Measurements from ENCODE around the gene NHSL2.
"Not testable (repeated sequence)": the region's sequence is repeated elsewhere in the genome, so short reads cannot be mapped to it uniquely, and the experiment has no call there.

Gene NHSL2

DNA sequence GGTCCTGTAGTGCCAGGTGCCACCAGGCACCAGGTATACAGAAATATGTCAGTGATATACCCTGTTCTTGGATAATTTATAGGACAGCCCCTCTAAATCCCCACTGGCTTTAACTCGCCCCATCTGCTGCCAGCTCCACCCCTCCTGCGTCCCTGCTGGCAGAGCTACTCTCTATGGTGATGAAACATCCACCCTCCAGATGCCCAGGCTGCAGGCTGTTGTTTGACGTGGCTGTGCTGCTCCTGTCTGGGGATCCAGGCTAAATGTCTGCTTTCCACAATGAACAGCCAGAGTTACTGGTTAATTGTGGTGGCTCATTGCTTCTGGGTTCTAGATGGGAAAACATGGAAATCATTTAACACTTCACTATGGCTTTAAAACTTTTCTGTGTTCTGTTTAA is 12.9 kb downstream of the NHSL2 start:
- no peak for DNase-seq (ENCODE audit: low read depth)

DNA sequence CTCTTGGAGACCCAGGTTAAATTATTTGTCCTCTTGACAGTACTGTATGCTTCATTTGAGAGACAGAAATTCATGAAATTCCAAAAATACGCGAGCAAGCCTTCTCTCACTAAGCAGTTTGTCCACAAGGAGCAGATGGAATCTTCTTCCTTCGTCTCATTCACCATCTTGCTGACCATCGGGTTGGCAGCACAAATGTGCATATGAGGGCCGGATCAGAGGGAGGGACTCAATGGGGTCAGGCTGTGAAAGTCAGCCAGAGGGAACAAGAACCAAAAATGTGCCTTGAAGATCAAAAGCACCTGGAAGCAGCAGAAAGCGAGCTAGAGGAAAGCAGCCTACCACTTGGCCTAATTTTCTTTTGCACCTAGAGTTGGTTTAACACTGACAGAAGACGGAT is 16.4 kb downstream of the NHSL2 start:
- DNase-seq (ENCODE audit: low read depth), result no peak

DNA sequence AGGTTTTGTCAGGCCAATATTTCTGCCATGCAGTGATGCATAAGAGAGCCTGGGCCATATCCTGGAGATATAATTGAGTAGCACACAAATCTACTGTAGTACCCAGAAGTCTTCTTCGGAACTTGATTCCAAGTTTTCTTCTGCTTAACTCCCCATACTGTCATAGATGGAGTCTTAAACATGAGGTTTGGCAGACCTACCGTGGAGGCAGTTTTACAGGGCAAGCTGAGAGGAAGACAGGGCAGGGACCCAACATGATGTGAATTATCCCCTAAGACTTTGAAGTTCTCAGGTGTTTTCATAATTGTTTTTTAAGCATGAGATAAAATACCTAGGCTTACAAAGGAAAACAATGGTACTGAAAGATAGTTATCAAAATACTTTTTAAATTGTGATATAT is 18.2 kb downstream of the NHSL2 start:
- DNase-seq (ENCODE audit: low read depth), result no peak

DNA sequence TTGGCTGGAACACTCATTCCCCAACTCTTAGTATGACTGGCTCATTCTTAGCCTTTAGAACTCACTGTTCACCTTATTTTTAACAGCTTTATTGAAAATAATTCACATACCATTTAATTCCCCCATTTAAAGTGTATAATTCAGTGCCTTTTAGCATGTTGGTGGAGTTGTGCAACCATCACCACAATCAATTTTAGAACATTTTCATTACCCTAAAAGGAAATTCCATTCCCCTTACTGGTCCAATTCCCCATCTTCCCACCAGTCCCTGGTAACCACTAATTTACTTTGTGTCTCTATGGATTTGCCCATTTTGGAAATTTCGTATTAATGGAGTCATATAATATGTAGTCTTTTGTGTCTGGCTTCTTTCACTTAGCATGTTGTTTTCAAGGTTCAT is 19.7 kb downstream of the NHSL2 start:
- no peak for DNase-seq (ENCODE audit: low read depth)

DNA sequence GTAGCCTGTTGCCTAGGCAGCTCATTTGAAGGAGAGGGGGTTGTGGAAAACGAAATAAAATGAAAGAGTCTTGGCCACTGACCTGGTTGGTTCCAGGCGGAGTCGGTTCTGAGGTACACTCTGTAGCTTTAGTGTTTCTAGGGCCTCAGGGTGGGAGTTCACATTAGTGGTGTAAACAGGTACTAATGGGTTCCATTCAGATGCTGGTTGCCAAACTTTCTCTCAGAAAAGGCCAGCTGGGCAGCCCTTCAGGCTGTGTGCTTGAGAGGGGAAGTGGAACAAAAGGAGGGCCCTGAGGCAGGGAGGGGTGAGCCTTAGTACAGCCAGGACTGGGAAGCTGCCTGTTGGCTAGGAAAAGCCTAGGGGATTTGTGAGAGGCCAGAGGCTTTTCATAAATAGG is 24.8 kb downstream of the NHSL2 start:
- DNase-seq (ENCODE audit: low read depth), result no peak

DNA sequence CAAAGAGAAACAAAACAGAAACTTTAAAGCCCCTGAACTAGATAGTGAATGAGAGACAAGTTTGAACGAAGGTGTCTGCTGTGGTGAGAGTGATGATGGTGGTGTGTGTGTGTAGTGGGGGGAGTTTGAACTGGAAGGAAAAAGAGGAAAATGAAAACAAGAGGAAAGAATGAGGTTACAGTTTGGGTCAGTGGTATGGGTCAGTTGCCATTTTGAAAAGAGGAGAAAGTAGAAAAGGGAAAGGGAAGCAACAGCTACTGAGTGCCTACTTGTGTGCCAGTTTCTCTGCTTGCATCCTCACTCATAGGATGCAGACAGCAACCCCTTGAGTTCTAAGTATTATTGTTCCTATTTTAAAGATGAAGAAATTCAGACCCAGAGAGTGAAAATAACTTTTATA is 26.0 kb downstream of the NHSL2 start:
- DNase-seq (ENCODE audit: low read depth), result no peak

DNA sequence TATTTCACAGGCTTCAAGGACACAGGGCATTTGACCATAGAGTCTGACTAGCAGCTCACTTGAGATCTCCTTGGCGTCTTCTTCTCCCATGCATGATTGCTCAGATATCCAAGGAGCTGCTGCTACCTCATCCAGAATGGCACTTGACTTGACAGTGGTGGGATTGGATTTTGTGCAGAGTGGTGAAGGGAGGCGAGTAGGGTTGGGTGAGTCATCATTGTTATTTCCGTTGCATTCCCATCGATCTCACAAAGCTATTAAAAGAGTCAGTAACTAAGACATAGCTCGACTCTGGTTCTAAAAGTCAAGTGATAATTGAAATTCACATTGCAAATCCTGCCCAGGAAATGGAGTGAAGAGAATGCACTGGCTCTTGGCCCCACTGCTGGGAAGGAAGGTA is 27.7 kb downstream of the NHSL2 start:
- no peak for DNase-seq (ENCODE audit: low read depth)

DNA sequence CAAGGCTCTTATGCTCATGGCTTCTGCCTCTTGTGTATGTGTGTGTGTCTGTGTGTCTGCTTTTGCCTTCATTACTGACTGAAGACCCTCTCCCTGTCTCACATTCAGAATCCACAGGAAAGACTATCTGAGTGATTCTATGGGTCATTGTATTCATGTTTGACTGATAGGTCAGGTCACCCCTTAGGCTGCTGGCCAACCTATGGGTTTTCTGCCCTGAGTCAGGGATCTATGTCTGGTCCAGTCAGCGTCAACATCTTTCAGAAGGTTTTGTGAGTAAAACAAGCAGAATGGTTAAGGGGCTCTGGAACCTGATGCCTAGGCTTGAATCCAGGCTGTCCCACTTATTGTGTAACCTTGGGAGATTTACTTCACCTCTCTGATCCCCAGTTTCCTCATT is 30.5 kb downstream of the NHSL2 start:
- DNase-seq (ENCODE audit: low read depth), result no peak

DNA sequence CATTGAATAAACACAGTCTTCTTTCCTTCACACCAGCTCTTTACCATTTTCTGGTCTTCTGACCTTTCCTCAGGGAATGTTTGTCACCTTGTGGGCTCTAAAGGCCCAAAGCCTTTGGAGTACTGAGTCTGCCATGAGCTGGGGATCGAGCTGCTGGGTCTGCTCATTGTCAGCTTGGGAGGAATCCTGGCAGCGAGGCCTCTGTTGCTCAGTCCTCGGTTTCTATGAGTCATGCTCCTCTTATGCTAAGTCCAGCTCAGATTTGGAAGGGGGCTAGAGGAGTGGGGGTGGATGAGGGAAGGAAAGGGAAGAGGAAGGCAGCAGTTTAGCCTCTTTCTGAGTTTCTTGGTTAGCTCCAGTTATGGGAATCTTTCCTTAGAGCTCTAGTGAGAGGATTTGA is 31.1 kb downstream of the NHSL2 start:
- peak; percentile 76 for DNase-seq (ENCODE audit: low read depth)

DNA sequence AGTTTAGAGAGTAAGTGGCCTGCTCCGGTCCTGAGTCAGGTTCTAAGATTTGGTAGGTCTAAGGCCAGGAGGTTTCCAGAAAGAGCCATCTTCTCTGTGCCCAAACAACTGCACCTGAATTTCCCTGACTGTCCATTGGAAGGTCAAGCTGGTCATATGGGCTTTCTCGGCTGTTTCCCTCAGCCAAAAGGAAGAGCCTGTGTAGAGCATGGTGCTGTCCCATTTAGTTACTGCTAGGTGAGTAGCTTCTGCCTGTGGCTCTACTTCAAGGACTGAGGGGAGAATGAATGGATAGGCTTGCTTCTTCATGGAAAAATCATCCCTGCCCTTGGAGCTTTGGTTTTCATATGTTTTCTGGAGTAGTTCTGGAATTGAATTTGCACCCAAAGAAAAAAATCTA is 33.7 kb downstream of the NHSL2 start:
- DNase-seq (ENCODE audit: low read depth), result no peak

DNA sequence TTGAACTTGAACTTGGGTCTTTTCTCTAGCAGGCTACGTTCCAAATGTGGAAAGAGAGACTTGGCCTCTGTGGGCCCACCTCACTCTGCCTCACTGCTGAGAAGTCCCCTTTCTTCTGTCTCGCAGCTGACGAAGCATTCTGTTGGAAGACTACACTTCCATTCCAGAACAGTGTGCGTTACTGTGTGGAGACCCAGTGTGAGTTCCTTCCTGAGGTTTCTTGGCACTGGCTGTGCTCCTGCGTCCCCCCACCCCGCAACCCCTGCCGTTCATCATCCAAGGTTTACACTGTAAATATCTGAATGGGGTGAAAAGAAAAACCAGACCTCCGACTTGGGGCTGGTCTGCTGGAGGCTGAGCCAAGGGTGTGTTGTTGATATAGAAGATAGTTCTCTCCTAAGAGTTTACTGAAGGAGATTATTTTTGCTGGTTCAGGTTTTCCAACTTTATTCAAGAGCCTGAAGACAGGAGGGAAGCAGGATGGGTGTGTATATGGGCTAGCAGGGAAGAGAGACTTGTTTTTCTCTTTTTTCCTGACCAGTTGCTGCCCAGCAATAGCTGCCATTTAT is 34.7 kb downstream of the NHSL2 start:
- DNase-seq (ENCODE audit: low read depth), result no peak

DNA sequence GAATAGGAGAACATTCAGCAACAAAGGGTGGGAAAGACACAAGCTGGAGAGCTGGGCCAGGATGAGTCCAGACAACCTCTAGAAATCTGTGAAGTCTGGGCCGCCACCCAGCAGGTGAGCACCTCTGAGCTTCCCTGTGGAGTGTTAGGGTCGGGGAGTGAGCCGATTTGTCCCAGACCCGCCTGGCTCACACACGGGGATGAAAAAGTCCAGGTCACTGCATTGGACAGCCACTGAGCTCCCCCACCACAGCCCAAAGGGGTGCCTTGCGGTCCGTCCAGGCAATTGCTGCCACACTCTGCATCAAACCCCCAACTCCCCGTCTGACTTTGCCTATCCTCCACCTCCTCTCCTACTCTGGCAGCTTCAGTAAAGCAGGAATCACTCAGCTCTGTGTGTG is 38.7 kb downstream of the NHSL2 start:
- no peak for DNase-seq (ENCODE audit: low read depth)

DNA sequence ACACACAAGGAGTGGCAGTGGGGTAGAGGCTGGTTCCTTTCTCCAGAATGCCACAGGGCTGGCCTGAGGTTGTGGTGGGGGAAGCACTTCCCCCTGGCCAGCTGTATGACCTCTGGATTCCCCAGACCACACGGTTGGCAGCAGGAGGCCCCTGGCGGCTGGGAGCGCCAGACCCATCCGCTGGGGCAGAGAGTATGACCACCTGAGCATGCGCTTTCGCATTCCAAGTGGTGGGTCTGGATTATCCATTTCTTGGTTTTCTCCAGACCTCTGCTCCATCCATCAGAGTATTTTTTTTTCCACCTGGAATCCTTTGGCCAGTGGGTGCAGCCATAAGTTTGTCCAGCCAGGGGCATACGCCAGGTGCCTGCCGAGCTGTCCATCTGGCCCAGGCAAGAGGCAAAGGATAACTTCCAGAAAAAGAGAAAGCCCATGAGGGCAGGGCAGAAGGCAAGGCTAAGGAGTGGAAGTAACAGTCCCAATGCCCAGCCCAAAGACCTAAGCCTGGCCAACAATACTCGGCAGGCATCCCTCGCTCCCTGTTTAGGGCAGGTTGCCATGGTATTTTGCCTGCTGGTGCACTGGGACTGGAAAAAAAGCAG is 39.3 kb downstream of the NHSL2 start:
- DNase-seq (ENCODE audit: low read depth), result no peak

DNA sequence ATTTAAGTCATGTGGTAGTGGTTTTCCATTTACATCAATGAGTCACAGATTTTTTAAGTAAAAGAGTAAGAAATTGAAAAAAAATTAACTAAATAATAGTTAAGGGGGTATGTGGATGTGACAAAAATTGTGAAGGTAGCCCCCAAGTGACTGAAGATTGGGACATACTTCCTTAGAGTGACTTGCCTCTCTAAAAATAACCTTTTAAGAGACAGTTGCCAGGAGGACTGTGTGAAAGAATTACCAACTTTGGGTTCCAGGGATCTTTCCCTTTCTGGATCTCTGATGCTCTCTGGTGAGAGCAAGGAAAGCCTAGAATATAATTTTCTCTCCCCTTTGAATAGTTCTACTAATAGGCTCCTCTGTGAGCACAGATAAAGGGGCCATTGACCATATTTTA is 42.7 kb downstream of the NHSL2 start:
- DNase-seq (ENCODE audit: low read depth), result no peak

DNA sequence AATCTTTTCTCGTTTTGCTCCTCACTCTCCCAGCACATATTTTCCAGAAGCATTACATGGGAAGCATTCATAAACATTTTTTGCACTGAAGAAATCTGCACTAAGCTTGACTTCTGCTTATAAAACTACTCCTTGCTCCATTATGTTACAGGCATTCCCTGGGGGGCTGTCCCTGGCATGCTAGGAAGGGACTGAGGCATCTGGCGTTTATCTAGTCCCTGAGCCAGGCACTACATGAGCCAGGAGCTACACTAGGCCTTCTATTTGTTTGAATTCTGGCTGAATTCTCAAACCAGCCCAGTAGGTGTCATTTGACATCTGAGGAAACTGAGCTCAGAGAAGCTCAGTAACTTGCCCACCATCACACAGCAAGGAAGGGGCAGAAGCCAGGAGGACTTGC is 43.3 kb downstream of the NHSL2 start:
- no peak for DNase-seq (ENCODE audit: low read depth)

DNA sequence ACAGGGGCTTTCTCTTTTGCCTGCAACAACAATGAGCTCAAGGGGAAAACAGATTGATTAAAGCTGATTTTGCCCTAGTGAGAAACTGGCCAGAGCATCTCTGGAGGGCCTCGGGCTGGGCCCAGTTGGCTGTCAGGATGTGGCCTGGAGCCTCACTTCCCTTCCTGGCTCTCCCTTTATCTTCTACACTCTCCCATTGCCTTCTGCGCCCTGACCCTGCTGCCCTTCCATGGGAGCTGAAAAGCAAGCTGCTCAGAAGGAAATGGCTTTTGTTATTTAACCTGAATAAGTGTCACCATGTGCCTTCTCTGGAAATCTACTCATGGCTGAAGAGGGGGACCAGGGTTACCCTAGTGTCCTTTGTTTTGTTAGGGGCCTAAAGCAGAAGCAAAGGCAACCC is 43.8 kb downstream of the NHSL2 start:
- DNase-seq (ENCODE audit: low read depth), result no peak

DNA sequence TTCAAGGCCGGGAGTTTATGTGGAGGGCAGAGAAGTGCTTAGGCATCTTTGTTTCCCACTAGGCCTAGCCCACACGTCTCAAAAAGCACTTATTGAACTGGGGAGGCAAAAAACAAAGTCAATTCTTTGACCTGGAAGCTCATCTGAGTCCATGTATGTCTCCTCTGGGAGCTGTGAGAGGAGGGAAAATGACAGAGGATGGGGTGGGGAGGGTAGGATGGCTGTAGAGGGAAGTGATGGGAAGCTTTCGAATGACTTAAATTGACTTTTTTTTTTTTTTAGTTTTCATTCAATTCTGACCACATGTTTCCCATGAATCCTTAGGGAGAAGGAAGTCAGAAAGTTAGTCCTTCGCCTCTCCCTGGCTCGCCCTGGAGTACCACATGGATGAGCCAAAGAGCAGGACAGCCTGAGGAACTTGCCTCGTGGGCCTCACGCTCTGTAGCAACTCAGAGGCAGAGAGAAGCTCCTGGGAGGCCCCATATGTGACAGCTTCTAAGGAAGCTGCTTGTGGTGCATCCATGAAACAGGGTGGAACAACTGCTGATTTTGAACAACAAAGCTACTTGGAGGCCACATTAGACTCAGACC is 45.0 kb downstream of the NHSL2 start:
- DNase-seq (ENCODE audit: low read depth), result no peak

DNA sequence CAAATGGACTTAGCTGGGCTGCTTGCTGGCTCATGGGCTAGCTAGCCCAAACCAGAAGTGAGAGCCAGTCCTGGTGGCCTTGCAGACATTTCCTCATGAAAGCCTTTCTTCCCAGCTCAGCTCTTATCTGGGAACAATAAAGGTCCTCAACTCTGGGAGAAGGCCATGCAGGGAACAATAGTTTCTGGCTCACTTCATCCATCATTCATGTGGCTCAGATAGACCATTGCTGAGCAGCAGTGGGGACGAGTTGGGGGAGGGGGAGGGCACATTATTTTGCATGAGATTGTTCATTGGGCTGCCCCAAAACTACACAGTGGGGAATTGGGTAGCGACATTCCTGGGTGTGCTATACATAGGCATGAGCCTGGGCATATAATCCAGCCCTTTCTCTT is 47.6 kb downstream of the NHSL2 start:
- DNase-seq (ENCODE audit: low read depth), result no peak

DNA sequence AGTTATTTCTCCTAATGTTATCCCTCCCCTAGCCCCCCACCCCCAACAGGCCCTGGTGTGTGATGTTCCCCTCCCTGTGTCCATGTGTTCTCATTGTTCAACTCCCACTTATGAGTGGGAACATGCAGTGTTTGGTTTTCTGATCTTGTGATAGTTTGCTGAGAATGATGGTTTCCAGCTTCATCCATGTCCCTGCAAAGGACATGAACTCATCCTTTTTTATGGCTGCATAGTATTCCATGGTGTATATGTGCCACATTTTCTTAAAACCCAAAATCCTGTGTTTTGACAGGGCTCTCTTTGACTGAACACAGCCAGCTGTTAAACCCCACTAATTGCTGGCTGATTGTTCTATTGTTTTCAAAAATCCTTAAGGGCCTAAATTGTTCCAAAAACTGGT is 53.5 kb downstream of the NHSL2 start:
- DNase-seq (ENCODE audit: low read depth), result not testable (repeated sequence)

DNA sequence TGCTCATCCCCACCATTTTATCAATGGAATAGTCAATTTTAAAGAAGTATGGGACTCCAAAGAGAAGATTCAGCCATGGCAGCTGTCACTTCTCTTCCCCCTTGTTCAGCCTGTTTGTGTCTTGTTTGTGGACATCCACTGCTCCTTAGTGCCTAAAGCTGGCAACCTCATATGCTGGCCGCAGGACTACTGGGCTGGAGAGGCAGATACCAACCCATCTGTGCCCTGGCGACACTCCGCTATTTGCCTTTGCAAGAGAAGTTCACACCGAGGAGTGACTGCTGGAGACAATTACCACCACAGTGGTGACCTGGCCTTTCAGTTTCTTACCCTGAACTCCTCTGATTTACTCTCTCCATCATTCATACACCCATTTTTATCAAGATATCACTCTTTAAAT is 64.3 kb downstream of the NHSL2 start:
- no peak for DNase-seq (ENCODE audit: low read depth)

DNA sequence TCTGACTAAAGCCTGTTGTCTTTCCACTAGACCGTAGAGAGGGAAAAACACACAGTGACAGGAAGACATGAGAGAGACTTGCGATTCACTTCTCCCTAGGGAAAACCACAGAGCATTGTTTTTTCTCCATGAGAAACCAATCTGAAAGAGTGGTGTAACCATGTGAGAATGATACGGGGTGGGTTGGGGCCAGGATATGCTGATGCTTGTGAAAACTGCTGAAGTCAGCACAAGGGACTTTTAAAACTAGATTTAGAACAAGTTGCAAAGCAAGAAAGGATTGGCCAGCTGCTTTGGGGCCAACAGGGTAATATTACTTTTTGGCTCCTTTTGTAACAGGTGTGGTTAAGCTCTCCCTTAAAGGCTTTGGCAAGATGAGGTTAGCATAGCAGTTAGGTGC is 66.1 kb downstream of the NHSL2 start:
- DNase-seq (ENCODE audit: low read depth), result no peak

DNA sequence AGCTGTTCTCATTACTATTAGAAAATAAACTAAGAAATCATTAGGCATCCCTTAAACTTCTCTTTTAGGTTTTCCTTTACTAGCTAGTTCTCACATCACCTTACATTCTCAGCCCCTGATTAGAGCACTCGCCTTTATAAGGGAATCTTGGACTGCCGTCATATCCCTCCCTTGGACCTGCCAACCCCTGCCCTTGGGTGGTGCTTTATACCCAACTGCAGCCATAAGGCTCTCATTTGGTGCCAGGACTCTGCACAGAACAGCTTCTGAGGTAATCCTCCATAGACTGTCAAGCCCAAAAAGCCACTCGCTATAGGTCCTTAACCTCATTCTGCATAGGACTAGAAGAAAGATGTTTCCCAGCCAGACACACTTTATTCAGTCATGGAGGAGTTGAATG is 67.5 kb downstream of the NHSL2 start:
- DNase-seq (ENCODE audit: low read depth), result no peak

DNA sequence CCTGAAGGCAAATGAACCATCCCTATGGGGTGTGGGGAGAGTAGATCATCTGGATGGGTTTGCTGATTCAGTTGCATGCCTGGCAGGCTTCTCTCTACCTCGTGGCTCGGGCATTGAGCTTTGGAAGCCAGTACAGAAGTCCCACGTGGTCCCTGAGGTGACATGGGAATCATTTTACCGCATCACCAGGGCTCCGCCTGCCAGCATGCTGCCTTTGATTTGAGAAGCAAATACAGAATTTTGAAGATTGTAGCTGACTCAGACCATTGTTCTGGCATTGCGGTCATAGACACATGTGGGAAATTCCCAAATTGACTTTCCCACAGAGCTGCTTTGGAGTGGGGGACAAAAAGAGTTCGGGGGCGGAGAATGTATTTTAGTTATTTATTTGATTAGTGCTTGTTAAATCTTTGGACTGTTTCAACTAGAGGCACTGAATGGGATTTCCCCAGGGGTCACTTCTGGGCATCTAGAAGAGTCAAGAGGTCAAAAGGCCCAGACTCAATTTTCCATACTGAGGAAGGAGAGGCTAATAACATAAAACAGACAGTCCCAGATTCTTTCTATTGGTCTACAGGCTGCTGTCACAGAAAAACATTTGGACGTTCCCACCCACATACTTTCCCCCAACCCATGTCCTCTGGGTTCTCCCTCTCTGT is 79.3 kb downstream of the NHSL2 start:
- DNase-seq (ENCODE audit: low read depth), result no peak

DNA sequence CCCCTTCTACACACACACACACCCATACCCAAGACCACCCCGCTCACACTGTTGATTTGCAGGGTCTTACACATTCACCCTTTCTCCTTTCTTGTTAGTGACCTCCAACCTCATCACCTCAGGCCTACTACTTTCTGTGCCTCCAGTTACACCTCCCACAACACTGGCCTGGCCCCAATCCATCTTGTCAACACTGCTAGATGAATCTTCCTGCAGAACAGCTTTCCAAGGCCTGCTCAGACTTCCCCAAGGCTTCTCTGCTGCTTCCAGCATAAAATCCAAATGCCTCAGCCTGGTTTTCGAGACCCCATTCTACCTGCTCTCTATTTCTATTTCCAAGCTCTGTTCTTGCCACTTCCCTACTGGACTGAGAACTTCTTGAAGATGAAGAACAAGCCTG is 79.9 kb downstream of the NHSL2 start:
- no peak for DNase-seq (ENCODE audit: low read depth)
